Transverse colon (tissue), 4 donors: ENCODE data around the gene KRT83. TPM values are rescaled to one million over a fixed set of nuclear protein-coding genes. Genes with fewer than 3 reads are reported as not detected.

Experiments used
- DNase-seq: peaks from one replicate; pipeline ENCODE4 v3.0.0-alpha.2; 2019
- H3K27ac ChIP-seq, 4 donors: fragments of 200-600 bp; sonication (generic); 2 replicates each; pipeline ENCODE4 v1.5.1; 2016 to 2018; ENCODE audit warnings: inconsistent platforms in 4 of 4
- H3K27me3 ChIP-seq: fragments of 200-600 bp; sonication (generic); 2 replicates; pipeline ENCODE4 v1.5.1; 2017; ENCODE audit warnings: inconsistent platforms
- H3K36me3 ChIP-seq, 4 donors: fragments of 200-600 bp; sonication (generic); 2 replicates each; pipeline ENCODE4 v1.5.1; 2017 to 2019; ENCODE audit warnings: inconsistent platforms in 4 of 4
- H3K4me1 ChIP-seq, 4 donors: fragments of 200-600 bp; sonication (generic); 2 replicates each; pipeline ENCODE4 v1.5.1; 2017 to 2020; ENCODE audit warnings: inconsistent platforms in 4 of 4
- H3K4me3 ChIP-seq, 4 donors: fragments of 200-600 bp; sonication (generic); 1 replicate in 1 of 4; 2 replicates in 3 of 4; pipeline versions ENCODE4 v1.5.1 to v1.6.1; 2017 to 2019; ENCODE audit warnings: inconsistent platforms in 4 of 4
- H3K9me3 ChIP-seq, 2 donors: fragments of 200-600 bp; sonication (generic); 2 replicates each; pipeline ENCODE4 v1.5.1; 2017 to 2019; ENCODE audit warnings: inconsistent platforms in 2 of 2
- CTCF ChIP-seq, 5 experiments: fragments of 200-600 bp in 3 of 5; fragments of 450-650 bp in 2 of 5; sonication (generic) in 3 of 5; IDR thresholded peaks; 1 replicate in 2 of 5; 2 replicates in 3 of 5; pipeline ENCODE4 v1.5.1; 2016 to 2017; ENCODE audit warnings: antibody characterized with exemption in 5 of 5, inconsistent platforms in 3 of 5, mild to moderate bottlenecking in 2 of 5, moderate library complexity in 1 of 5
- EP300 ChIP-seq: sonication (generic); formaldehyde crosslinking; IDR thresholded peaks from one replicate; pipeline ENCODE4 v1.6.1; 2017; ENCODE audit warnings: antibody characterized with exemption, low read depth
- POLR2A ChIP-seq: fragments of 450-650 bp; IDR thresholded peaks from one replicate; pipeline ENCODE4 v1.6.1; 2016; ENCODE audit warnings: antibody characterized with exemption, mild to moderate bottlenecking, moderate library complexity
- POLR2AphosphoS5 ChIP-seq, 3 donors: sonication (generic); formaldehyde crosslinking; IDR thresholded peaks; one replicate each; pipeline ENCODE4 v1.6.1; 2016; ENCODE audit warnings: antibody characterized with exemption in 3 of 3
- WGBS, 2 donors: methylation state at CpG; one replicate each; pipeline ENCODE4 v1.1.5; 2018; ENCODE audit warnings: low coverage in 1 of 2; 5-methylcytosine and 5-hydroxymethylcytosine counted together
- in situ Hi-C, 4 donors: fragments of 200-750 bp; cut with MboI; loops; one replicate each; pipeline versions ENCODE4 v1.15.0 to v1.15.1; 2017; ENCODE audit warnings: low sequenced_read_pairs in 3 of 4, low pct_ligation_motif_present in 1 of 4, low pct_unique_long_range_greater_than_20kb in 1 of 4
- intact Hi-C: fragments of 100-400 bp; cut with DNase I; formaldehyde crosslinking; loops from one replicate; pipeline ENCODE4 v1.15.1; 2023; ENCODE audit warnings: low total_unique reads
- total RNA-seq, 4 donors: library from RNA; depleted of rRNA; stranded (reverse); fragments of >200 nt; gene quantifications; one replicate each; pipeline ENCODE4 v1.1.0, GENCODE V29; 2016

KRT83 gene
- total RNA-seq, 4 donors from 2014 or later, result not detected

GRCh38 chr12:52352951-52353350 lies 31.8 kb upstream of the KRT83 start:
- no peak overlapping the region for H3K4me3 ChIP-seq
- no peaks in the 10 kb centered on the region for H3K9me3 ChIP-seq
- 70% methylated on average over 2 of the region's 2 CpGs; no CpG with 5 or more reads in 1 of the 2 donors for WGBS, 2 donors
- no peaks in the 10 kb centered on the region for H3K27me3 ChIP-seq
- intact Hi-C loops, result no loop called here
- H3K36me3 ChIP-seq, result no peaks in the 10 kb centered on the region
- H3K4me1 ChIP-seq, result no peaks in the 10 kb centered on the region
- TF ChIP-seq POLR2AphosphoS5 (IDR thresholded peaks at IDR 0.05) (no peak), CTCF (IDR thresholded peaks at IDR 0.05) (no peak), POLR2A (no peak), EP300 (no peak)
- H3K27ac ChIP-seq, result no peak overlapping the region
- in situ Hi-C loops, result no loop called here
- DNase-seq, result no peak

- in situ Hi-C loops, result no loop called here
Measured at GRCh38 chr12:52351196-52352059, 30.2 kb upstream of the KRT83 start.

GRCh38 chr12:52350786-52351185 lies 29.6 kb upstream of the KRT83 start:
- no peak overlapping the region for H3K4me3 ChIP-seq
- no peak for DNase-seq
- no peaks in the 10 kb centered on the region for H3K9me3 ChIP-seq
- H3K4me1 ChIP-seq, result no peaks in the 10 kb centered on the region
- no peaks in the 10 kb centered on the region for H3K36me3 ChIP-seq
- H3K27me3 ChIP-seq, result no peaks in the 10 kb centered on the region
- H3K27ac ChIP-seq, result no peak overlapping the region
- intact Hi-C loops (no loop called here), in situ Hi-C loops (no loop called here)
- 76 to 100% methylated on average over 1 to 5 of the region's 5 CpGs for WGBS, 2 donors
- TF ChIP-seq CTCF (IDR thresholded peaks at IDR 0.05) (no peak), POLR2A (no peak), EP300 (no peak), POLR2AphosphoS5 (IDR thresholded peaks at IDR 0.05) (no peak)

More at GRCh38 chr12:52351196-52352059, 30.2 kb upstream of the KRT83 start:
- WGBS, 2 donors, result 39 to 59% methylated on average over 5 to 9 of the region's 9 CpGs
- Histone ChIP-seq H3K27ac (no peak overlapping the region), H3K36me3 (no peaks in the 10 kb centered on the region), H3K4me3 (no peak overlapping the region), H3K27me3 (no peaks in the 10 kb centered on the region), H3K4me1 (no peaks in the 10 kb centered on the region), H3K9me3 (no peaks in the 10 kb centered on the region)
- DNase-seq, result no peak
- TF ChIP-seq EP300 (no peak), CTCF (IDR thresholded peaks at IDR 0.05) (no peak), POLR2A (no peak), POLR2AphosphoS5 (IDR thresholded peaks at IDR 0.05) (no peak)
- intact Hi-C loops, result no loop called here

GRCh38 chr12:52350021-52350620 lies 28.9 kb upstream of the KRT83 start:
- H3K4me3 ChIP-seq, result no peak overlapping the region
- H3K36me3 ChIP-seq, result no peaks in the 10 kb centered on the region
- TF ChIP-seq POLR2A (no peak), CTCF (IDR thresholded peaks at IDR 0.05) (no peak), POLR2AphosphoS5 (IDR thresholded peaks at IDR 0.05) (no peak), EP300 (no peak)
- no peaks in the 10 kb centered on the region for H3K4me1 ChIP-seq
- in situ Hi-C loops (no loop called here), intact Hi-C loops (no loop called here)
- no peaks in the 10 kb centered on the region for H3K27me3 ChIP-seq
- H3K9me3 ChIP-seq, result no peaks in the 10 kb centered on the region
- no peak for DNase-seq
- 92% methylated on average over 8 of the region's 8 CpGs; no CpG with 5 or more reads in 1 of the 2 donors for WGBS, 2 donors
- H3K27ac ChIP-seq, result no peak overlapping the region
